K562 (cell line): ENCODE data around the gene REEP2. TPM values are rescaled to one million over a fixed set of nuclear protein-coding genes. Genes with fewer than 3 reads are reported as not detected.

Experiments used
- CBX3 ChIP-seq, 2 experiments: IDR thresholded peaks; 1 replicate in 1 of 2; 2 replicates in 1 of 2; pipeline ENCODE4 v1.6.1; 2012; ENCODE audit warnings: inconsistent platforms in 2 of 2, low read length in 2 of 2, borderline replicate concordance in 1 of 2, control low read depth in 1 of 2
- CC2D1A ChIP-seq: fragments of 450-650 bp; IDR thresholded peaks from 2 replicates; pipeline ENCODE4 v1.6.1; 2017; ENCODE audit warnings: mild to moderate bottlenecking
- DNMT1 ChIP-seq: fragments of 450-650 bp; IDR thresholded peaks from 2 replicates; pipeline ENCODE4 v1.6.1; 2016; ENCODE audit warnings: antibody characterized with exemption, mild to moderate bottlenecking
- E2F3 ChIP-seq: fragments of 250-450 bp; sonication (Bioruptor Pico); IDR thresholded peaks from 2 replicates; pipeline ENCODE4 v1.4.0; 2020; ENCODE audit warnings: mild to moderate bottlenecking
- FUS ChIP-seq: fragments of 200-400 bp; formaldehyde crosslinking; optimal IDR thresholded peaks from 2 replicates; pipeline ENCODE3; 2017; ENCODE audit warnings: low read depth, low read length
- HMGN3 ChIP-seq: IDR thresholded peaks from 2 replicates; pipeline ENCODE4 v1.6.1; 2011; ENCODE audit warnings: borderline replicate concordance, low read depth, mild to moderate bottlenecking, mixed read lengths, low read length; ENCODE audit not compliant: insufficient read length; ENCODE audit errors: extremely low read depth
- HOXB6 ChIP-seq: fragments of 250-450 bp; sonication (Bioruptor Pico); IDR thresholded peaks from 2 replicates; pipeline ENCODE4 v1.5.1; 2022; ENCODE audit warnings: mild to moderate bottlenecking, borderline replicate concordance
- RBM39 ChIP-seq: fragments of 200-400 bp; formaldehyde crosslinking; optimal IDR thresholded peaks from 2 replicates; pipeline ENCODE3; 2018; ENCODE audit warnings: low read depth, low read length
- SLC30A9 ChIP-seq: fragments of 250-450 bp; sonication (Bioruptor Pico); IDR thresholded peaks from 2 replicates; pipeline ENCODE4 v1.8.0; 2022; ENCODE audit warnings: mild to moderate bottlenecking, moderate library complexity
- SP2 ChIP-seq: IDR thresholded peaks from 2 replicates; pipeline ENCODE4 v1.6.1; 2011; ENCODE audit warnings: mild to moderate bottlenecking, low read depth, low read length, moderate library complexity; ENCODE audit not compliant: poor library complexity, severe bottlenecking; ENCODE audit errors: extremely low read depth
- SRSF7 ChIP-seq: fragments of 200-400 bp; formaldehyde crosslinking; optimal IDR thresholded peaks from 2 replicates; pipeline ENCODE3; 2017; ENCODE audit warnings: mild to moderate bottlenecking, low read depth, low read length
- THRAP3 ChIP-seq: fragments of 450-650 bp; IDR thresholded peaks from 2 replicates; pipeline ENCODE4 v1.6.1; 2016; ENCODE audit warnings: mild to moderate bottlenecking, inconsistent platforms, borderline replicate concordance
- U2AF2 ChIP-seq: fragments of 200-400 bp; formaldehyde crosslinking; optimal IDR thresholded peaks from 2 replicates; pipeline ENCODE3; 2017; ENCODE audit warnings: low read depth, mild to moderate bottlenecking, low read length
- polyA plus RNA-seq, 8 experiments: library from polyadenylated mRNA; depleted of rRNA in 4 of 8; stranded (reverse) in 5 of 8; unstranded in 3 of 8; fragments of >200 nt; fragmentation: Nextera tagmentation in 2 of 8; fragmentation: Illumina TruSeq in 1 of 8; extraction: Ambion mirVana in 2 of 8; extraction: Trizol in 1 of 8; gene quantifications; 2 replicates each; pipeline versions ENCODE4 v1.2.1 to v1.2.3, GENCODE V29; 2011 to 2014; ENCODE audit warnings: inconsistent platforms in 1 of 8, missing spikeins in 1 of 8
- total RNA-seq, 7 experiments: library from RNA; depleted of rRNA in 6 of 7; stranded (reverse); fragments of >200 nt in 6 of 7; fragmentation: Illumina TruSeq in 2 of 7; extraction: Trizol in 2 of 7; gene quantifications; 2 replicates each; pipeline versions ENCODE4 v1.2.1 to v1.2.3, GENCODE V29; 2011 to 2021; ENCODE audit warnings: low replicate concordance in 1 of 7
- TF ChIP-seq, protein P1 (sequence below): fragments of 250-450 bp; sonication (Bioruptor Pico); IDR thresholded peaks from 2 replicates; pipeline ENCODE4 v1.9.0; 2021; ENCODE audit warnings: mild to moderate bottlenecking, inconsistent platforms
- TF ChIP-seq, protein P2 (sequence below): fragments of 250-450 bp; sonication (Bioruptor Pico); IDR thresholded peaks from 2 replicates; pipeline ENCODE4 v1.8.0; 2021; ENCODE audit warnings: mild to moderate bottlenecking, moderate library complexity
- TF ChIP-seq, protein P3 (sequence below): IDR thresholded peaks from 2 replicates; pipeline ENCODE4 v1.6.1; 2011; ENCODE audit warnings: borderline replicate concordance, low read depth, mild to moderate bottlenecking, moderate library complexity, low read length; ENCODE audit not compliant: insufficient read depth, poor library complexity, severe bottlenecking
- TF ChIP-seq, protein P4 (sequence below): fragments of 150-350 bp; conservative IDR thresholded peaks from 2 replicates; pipeline ENCODE4 v1.6.1; 2014; ENCODE audit warnings: low read length

REEP2 gene
- total and polyA plus RNA-seq, 9 of the 15 experiments (the other 6 are each of a cell fraction or from before 2014, with no cell fraction given): 0.03 to 1.1 (median 0.12) TPM; not detected in 1

DNA sequence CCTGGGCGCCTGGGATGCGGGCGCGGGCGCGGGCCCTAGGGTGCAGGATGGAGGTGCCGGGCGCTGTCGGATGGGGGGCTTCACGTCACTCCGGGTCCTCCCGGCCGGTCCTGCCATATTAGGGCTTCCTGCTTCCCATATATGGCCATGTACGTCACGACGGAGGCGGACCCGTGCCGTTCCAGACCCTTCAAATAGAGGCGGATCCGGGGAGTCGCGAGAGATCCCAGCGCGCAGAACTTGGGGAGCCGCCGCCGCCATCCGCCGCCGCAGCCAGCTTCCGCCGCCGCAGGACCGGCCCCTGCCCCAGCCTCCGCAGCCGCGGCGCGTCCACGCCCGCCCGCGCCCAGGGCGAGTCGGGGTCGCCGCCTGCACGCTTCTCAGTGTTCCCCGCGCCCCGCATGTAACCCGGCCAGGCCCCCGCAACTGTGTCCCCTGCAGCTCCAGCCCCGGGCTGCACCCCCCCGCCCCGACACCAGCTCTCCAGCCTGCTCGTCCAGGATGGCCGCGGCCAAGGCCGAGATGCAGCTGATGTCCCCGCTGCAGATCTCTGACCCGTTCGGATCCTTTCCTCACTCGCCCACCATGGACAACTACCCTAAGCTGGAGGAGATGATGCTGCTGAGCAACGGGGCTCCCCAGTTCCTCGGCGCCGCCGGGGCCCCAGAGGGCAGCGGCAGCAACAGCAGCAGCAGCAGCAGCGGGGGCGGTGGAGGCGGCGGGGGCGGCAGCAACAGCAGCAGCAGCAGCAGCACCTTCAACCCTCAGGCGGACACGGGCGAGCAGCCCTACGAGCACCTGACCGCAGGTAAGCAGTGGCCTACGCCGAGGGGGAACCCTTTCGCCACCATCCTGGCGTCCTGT, 26.6 kb downstream of the REEP2 start, which contains the start of gene EGR1 (continued):
- TF ChIP-seq HOXB6 (CRISPR knock-in tag): no peak
- TF ChIP-seq, protein P1, sequence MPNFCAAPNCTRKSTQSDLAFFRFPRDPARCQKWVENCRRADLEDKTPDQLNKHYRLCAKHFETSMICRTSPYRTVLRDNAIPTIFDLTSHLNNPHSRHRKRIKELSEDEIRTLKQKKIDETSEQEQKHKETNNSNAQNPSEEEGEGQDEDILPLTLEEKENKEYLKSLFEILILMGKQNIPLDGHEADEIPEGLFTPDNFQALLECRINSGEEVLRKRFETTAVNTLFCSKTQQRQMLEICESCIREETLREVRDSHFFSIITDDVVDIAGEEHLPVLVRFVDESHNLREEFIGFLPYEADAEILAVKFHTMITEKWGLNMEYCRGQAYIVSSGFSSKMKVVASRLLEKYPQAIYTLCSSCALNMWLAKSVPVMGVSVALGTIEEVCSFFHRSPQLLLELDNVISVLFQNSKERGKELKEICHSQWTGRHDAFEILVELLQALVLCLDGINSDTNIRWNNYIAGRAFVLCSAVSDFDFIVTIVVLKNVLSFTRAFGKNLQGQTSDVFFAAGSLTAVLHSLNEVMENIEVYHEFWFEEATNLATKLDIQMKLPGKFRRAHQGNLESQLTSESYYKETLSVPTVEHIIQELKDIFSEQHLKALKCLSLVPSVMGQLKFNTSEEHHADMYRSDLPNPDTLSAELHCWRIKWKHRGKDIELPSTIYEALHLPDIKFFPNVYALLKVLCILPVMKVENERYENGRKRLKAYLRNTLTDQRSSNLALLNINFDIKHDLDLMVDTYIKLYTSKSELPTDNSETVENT (CRISPR knock-in tag): peak; percentile 72; the same call in 1 of the 2 replicates
- TF ChIP-seq HMGN3: peak; percentile 74
- no peak for TF ChIP-seq SRSF7
- no peak for TF ChIP-seq SLC30A9 (CRISPR knock-in tag)
- no peak for TF ChIP-seq E2F3
- peak; percentile 99 for TF ChIP-seq FUS
- peak; percentile 98 for TF ChIP-seq THRAP3
- TF ChIP-seq RBM39: peak; percentile 100
- TF ChIP-seq CC2D1A: no peak
- TF ChIP-seq, protein P2, sequence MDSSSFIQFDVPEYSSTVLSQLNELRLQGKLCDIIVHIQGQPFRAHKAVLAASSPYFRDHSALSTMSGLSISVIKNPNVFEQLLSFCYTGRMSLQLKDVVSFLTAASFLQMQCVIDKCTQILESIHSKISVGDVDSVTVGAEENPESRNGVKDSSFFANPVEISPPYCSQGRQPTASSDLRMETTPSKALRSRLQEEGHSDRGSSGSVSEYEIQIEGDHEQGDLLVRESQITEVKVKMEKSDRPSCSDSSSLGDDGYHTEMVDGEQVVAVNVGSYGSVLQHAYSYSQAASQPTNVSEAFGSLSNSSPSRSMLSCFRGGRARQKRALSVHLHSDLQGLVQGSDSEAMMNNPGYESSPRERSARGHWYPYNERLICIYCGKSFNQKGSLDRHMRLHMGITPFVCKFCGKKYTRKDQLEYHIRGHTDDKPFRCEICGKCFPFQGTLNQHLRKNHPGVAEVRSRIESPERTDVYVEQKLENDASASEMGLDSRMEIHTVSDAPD (CRISPR knock-in tag): no peak
- TF ChIP-seq DNMT1: 0 out of 2 replicates have a peak, but pooled peaks have one; percentile 20
- TF ChIP-seq, protein P3, sequence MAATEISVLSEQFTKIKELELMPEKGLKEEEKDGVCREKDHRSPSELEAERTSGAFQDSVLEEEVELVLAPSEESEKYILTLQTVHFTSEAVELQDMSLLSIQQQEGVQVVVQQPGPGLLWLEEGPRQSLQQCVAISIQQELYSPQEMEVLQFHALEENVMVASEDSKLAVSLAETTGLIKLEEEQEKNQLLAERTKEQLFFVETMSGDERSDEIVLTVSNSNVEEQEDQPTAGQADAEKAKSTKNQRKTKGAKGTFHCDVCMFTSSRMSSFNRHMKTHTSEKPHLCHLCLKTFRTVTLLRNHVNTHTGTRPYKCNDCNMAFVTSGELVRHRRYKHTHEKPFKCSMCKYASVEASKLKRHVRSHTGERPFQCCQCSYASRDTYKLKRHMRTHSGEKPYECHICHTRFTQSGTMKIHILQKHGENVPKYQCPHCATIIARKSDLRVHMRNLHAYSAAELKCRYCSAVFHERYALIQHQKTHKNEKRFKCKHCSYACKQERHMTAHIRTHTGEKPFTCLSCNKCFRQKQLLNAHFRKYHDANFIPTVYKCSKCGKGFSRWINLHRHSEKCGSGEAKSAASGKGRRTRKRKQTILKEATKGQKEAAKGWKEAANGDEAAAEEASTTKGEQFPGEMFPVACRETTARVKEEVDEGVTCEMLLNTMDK: peak; percentile 1
- TF ChIP-seq SP2: no peak
- TF ChIP-seq U2AF2: no peak
- TF ChIP-seq, protein P4, sequence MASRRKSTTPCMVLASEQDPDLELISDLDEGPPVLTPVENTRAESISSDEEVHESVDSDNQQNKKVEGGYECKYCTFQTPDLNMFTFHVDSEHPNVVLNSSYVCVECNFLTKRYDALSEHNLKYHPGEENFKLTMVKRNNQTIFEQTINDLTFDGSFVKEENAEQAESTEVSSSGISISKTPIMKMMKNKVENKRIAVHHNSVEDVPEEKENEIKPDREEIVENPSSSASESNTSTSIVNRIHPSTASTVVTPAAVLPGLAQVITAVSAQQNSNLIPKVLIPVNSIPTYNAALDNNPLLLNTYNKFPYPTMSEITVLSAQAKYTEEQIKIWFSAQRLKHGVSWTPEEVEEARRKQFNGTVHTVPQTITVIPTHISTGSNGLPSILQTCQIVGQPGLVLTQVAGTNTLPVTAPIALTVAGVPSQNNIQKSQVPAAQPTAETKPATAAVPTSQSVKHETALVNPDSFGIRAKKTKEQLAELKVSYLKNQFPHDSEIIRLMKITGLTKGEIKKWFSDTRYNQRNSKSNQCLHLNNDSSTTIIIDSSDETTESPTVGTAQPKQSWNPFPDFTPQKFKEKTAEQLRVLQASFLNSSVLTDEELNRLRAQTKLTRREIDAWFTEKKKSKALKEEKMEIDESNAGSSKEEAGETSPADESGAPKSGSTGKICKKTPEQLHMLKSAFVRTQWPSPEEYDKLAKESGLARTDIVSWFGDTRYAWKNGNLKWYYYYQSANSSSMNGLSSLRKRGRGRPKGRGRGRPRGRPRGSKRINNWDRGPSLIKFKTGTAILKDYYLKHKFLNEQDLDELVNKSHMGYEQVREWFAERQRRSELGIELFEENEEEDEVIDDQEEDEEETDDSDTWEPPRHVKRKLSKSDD: 0 out of 2 replicates have a peak, but pooled peaks have one; percentile 31
- no peak for TF ChIP-seq CBX3 (IDR thresholded peaks at IDR 0.05; ENCODE audit: borderline replicate concordance in 1 of 2, low read length in 2 of 2)
